ENCODE data around the gene PID1.
"Not testable (repeated sequence)": the region's sequence is repeated elsewhere in the genome, so short reads cannot be mapped to it uniquely, and the experiment has no call there.

PID1 gene

GRCh38 chr2:229193281-229193680 is 77.8 kb downstream of the PID1 start:
- Histone ChIP-seq H3K36me3 (ENCODE audit: insufficient read depth, low read length) (no peaks in the 10 kb centered on the region), H3K4me3 (ENCODE audit: low read depth, low read length) (no peak overlapping the region), H2AFZ (ENCODE audit: low read length, unreplicated experiment) (no peak overlapping the region), H3K27me3 (ENCODE audit: insufficient read depth, low read length) (no peaks in the 10 kb centered on the region), H3K4me1 (ENCODE audit: control insufficient read depth, insufficient read depth, low read length, unreplicated experiment) (no peaks in the 10 kb centered on the region), H3K79me2 (ENCODE audit: control insufficient read depth, insufficient read depth, low read length, unreplicated experiment) (no peaks in the 10 kb centered on the region), H3K27ac (ENCODE audit: low read depth, low read length) (no peak overlapping the region)

GRCh38 chr2:229191413-229191812 is 79.7 kb downstream of the PID1 start:
- Histone ChIP-seq H3K4me1 (ENCODE audit: control insufficient read depth, insufficient read depth, low read length, unreplicated experiment) (no peaks in the 10 kb centered on the region), H2AFZ (ENCODE audit: low read length, unreplicated experiment) (no peak overlapping the region)

DNA sequence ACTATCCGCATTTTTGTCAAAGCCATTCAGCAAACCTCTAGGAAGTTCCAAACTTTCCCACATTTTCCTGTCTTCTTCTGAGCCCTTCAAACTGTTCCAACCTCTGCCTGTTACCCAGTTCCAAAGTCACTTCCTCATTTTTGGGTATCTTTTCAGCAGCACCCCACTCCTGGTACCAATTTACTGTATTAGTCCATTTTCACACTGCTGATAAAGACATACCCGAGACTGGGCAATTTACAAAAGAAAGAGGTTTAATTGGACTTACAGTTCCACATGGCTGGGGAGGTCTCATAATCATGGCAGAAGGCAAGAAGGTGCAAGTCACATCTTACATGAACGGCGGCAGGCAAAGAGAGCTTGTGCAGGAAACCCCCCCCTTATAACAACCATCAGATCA is 84.0 kb downstream of the PID1 start:
- not testable (repeated sequence) for H3K79me2 ChIP-seq (ENCODE audit: control insufficient read depth, insufficient read depth, low read length, unreplicated experiment); H3K27ac ChIP-seq (ENCODE audit: low read depth, low read length); H3K4me1 ChIP-seq (ENCODE audit: control insufficient read depth, insufficient read depth, low read length, unreplicated experiment); H3K36me3 ChIP-seq (ENCODE audit: insufficient read depth, low read length); H3K27me3 ChIP-seq (ENCODE audit: insufficient read depth, low read length); H2AFZ ChIP-seq (ENCODE audit: low read length, unreplicated experiment); H3K4me3 ChIP-seq (ENCODE audit: low read depth, low read length)

More at GRCh38 chr2:229191413-229191812, 79.7 kb downstream of the PID1 start:
- no peaks in the 10 kb centered on the region for H3K36me3 ChIP-seq (ENCODE audit: insufficient read depth, low read length)
- H3K4me3 ChIP-seq (ENCODE audit: low read depth, low read length), result no peak overlapping the region
- no peak overlapping the region for H3K27ac ChIP-seq (ENCODE audit: low read depth, low read length)
- no peaks in the 10 kb centered on the region for H3K79me2 ChIP-seq (ENCODE audit: control insufficient read depth, insufficient read depth, low read length, unreplicated experiment)
- H3K27me3 ChIP-seq (ENCODE audit: insufficient read depth, low read length), result no peaks in the 10 kb centered on the region

- Histone ChIP-seq H3K4me3 (ENCODE audit: low read depth, low read length) (no peak overlapping the region), H2AFZ (ENCODE audit: low read length, unreplicated experiment) (no peak overlapping the region), H3K79me2 (ENCODE audit: control insufficient read depth, insufficient read depth, low read length, unreplicated experiment) (no peaks in the 10 kb centered on the region), H3K36me3 (ENCODE audit: insufficient read depth, low read length) (no peaks in the 10 kb centered on the region), H3K27me3 (ENCODE audit: insufficient read depth, low read length) (no peaks in the 10 kb centered on the region), H3K4me1 (ENCODE audit: control insufficient read depth, insufficient read depth, low read length, unreplicated experiment) (no peaks in the 10 kb centered on the region), H3K27ac (ENCODE audit: low read depth, low read length) (no peak overlapping the region)
These were observed 89.4 kb downstream of the PID1 start for GRCh38 chr2:229181641-229182040.

- Histone ChIP-seq H3K4me3 (ENCODE audit: low read depth, low read length) (no peak overlapping the region), H3K27me3 (ENCODE audit: insufficient read depth, low read length) (no peaks in the 10 kb centered on the region), H3K36me3 (ENCODE audit: insufficient read depth, low read length) (no peaks in the 10 kb centered on the region), H3K27ac (ENCODE audit: low read depth, low read length) (no peak overlapping the region), H3K79me2 (ENCODE audit: control insufficient read depth, insufficient read depth, low read length, unreplicated experiment) (no peaks in the 10 kb centered on the region), H3K4me1 (ENCODE audit: control insufficient read depth, insufficient read depth, low read length, unreplicated experiment) (peaks cover 1% of the 10 kb centered on the region), H2AFZ (ENCODE audit: low read length, unreplicated experiment) (no peak overlapping the region)
These were observed 90.4 kb downstream of the PID1 start for GRCh38 chr2:229180658-229181057.

GRCh38 chr2:229179628-229180027 is 91.5 kb downstream of the PID1 start:
- Histone ChIP-seq H3K4me3 (ENCODE audit: low read depth, low read length) (no peak overlapping the region), H3K36me3 (ENCODE audit: insufficient read depth, low read length) (no peaks in the 10 kb centered on the region), H2AFZ (ENCODE audit: low read length, unreplicated experiment) (no peak overlapping the region), H3K79me2 (ENCODE audit: control insufficient read depth, insufficient read depth, low read length, unreplicated experiment) (no peaks in the 10 kb centered on the region), H3K27ac (ENCODE audit: low read depth, low read length) (no peak overlapping the region), H3K4me1 (ENCODE audit: control insufficient read depth, insufficient read depth, low read length, unreplicated experiment) (peaks cover 10% of the 10 kb centered on the region), H3K27me3 (ENCODE audit: insufficient read depth, low read length) (no peaks in the 10 kb centered on the region)

- H3K36me3 ChIP-seq (ENCODE audit: insufficient read depth, low read length), result no peaks in the 10 kb centered on the region
- H3K79me2 ChIP-seq (ENCODE audit: control insufficient read depth, insufficient read depth, low read length, unreplicated experiment), result no peaks in the 10 kb centered on the region
- no peak overlapping the region for H2AFZ ChIP-seq (ENCODE audit: low read length, unreplicated experiment)
- no peaks in the 10 kb centered on the region for H3K27me3 ChIP-seq (ENCODE audit: insufficient read depth, low read length)
- no peak overlapping the region for H3K4me3 ChIP-seq (ENCODE audit: low read depth, low read length)
- H3K4me1 ChIP-seq (ENCODE audit: control insufficient read depth, insufficient read depth, low read length, unreplicated experiment), result peaks cover 12% of the 10 kb centered on the region
- H3K27ac ChIP-seq (ENCODE audit: low read depth, low read length), result no peak overlapping the region
These were observed 92.4 kb downstream of the PID1 start for GRCh38 chr2:229178706-229179105.

DNA sequence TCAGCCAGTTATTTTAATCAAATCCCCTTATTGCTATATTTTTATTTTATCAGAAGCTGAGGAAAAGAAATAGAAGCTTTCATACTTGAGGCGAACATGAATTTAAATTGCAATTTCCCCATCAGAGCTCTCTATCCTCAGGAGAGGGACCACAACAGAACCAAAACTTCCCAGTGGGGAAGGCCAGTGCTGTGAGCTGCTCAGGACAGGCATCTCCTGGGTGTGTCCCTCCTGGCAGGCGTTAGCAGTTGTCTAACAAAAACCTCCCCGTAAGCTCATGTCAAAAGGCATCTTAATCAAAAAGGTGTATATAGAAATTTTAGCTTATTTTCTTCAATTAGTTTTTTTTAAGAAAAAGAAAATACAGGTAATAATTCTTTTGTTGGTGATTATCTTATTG is 93.0 kb downstream of the PID1 start:
- Histone ChIP-seq H3K4me1 (ENCODE audit: control insufficient read depth, insufficient read depth, low read length, unreplicated experiment) (peaks cover 12% of the 10 kb centered on the region), H3K27ac (ENCODE audit: low read depth, low read length) (no peak overlapping the region), H2AFZ (ENCODE audit: low read length, unreplicated experiment) (no peak overlapping the region), H3K36me3 (ENCODE audit: insufficient read depth, low read length) (no peaks in the 10 kb centered on the region), H3K79me2 (ENCODE audit: control insufficient read depth, insufficient read depth, low read length, unreplicated experiment) (no peaks in the 10 kb centered on the region), H3K27me3 (ENCODE audit: insufficient read depth, low read length) (no peaks in the 10 kb centered on the region), H3K4me3 (ENCODE audit: low read depth, low read length) (no peak overlapping the region)

GRCh38 chr2:229176136-229176535 is 95.0 kb downstream of the PID1 start:
- Histone ChIP-seq H3K4me3 (ENCODE audit: low read depth, low read length) (no peak overlapping the region), H3K27me3 (ENCODE audit: insufficient read depth, low read length) (no peaks in the 10 kb centered on the region), H3K36me3 (ENCODE audit: insufficient read depth, low read length) (no peaks in the 10 kb centered on the region), H3K4me1 (ENCODE audit: control insufficient read depth, insufficient read depth, low read length, unreplicated experiment) (peaks cover 12% of the 10 kb centered on the region), H3K79me2 (ENCODE audit: control insufficient read depth, insufficient read depth, low read length, unreplicated experiment) (no peaks in the 10 kb centered on the region), H2AFZ (ENCODE audit: low read length, unreplicated experiment) (no peak overlapping the region), H3K27ac (ENCODE audit: low read depth, low read length) (no peak overlapping the region)

DNA sequence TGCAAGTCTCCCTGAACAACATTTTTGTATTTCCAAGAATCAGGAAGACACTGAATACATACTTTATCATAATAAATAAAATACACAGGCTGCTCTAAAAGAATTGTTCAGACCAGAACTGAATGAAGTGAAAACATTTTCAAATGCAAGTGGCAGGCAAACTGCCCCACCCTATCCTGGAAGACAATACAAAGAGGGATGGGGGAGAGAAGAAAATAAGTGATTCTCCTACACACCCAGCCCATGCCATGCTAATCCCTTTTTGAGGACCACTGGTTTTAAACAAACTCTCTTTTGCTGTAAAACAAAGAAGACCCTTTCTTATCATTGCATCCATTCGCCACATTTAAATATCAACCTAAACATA is 95.6 kb downstream of the PID1 start:
- H3K4me3 ChIP-seq (ENCODE audit: low read depth, low read length), result no peak overlapping the region
- no peak overlapping the region for H3K27ac ChIP-seq (ENCODE audit: low read depth, low read length)
- H3K4me1 ChIP-seq (ENCODE audit: control insufficient read depth, insufficient read depth, low read length, unreplicated experiment), result peaks cover 12% of the 10 kb centered on the region
- no peaks in the 10 kb centered on the region for H3K36me3 ChIP-seq (ENCODE audit: insufficient read depth, low read length)
- no peaks in the 10 kb centered on the region for H3K79me2 ChIP-seq (ENCODE audit: control insufficient read depth, insufficient read depth, low read length, unreplicated experiment)
- H2AFZ ChIP-seq (ENCODE audit: low read length, unreplicated experiment), result no peak overlapping the region
- no peaks in the 10 kb centered on the region for H3K27me3 ChIP-seq (ENCODE audit: insufficient read depth, low read length)

DNA sequence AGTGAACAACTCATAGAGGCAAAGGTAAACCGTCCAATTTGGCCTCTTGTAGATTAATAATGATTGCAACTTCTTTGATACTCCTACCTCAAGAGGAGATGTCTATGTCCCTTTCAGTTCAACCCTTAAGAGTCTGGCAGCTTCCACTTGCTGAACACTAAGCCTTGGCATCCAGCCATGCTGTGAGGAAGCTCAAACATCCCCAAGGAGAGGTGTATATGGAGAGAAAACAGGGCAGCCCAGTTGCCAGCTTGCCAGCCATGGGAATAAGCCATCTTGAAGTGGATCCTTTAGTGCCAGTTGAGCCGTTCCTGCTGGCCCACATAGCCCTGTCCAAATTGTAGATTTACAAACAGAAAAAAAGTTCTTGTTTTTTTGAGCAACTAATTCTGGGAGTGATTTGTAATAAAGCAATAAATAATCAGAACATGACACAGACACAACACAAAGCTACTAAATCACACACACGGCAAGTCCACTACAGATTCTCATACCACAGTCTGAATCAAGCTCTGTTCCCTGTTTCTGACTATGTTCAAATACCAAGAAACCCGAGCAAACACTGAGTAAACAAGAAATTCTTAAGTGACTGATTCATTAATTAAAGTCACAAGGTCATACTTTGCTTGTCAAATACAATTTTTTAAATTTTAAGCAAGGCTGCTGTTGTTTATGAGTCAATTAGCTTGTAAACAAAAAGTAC is 96.1 kb downstream of the PID1 start:
- H3K79me2 ChIP-seq (ENCODE audit: control insufficient read depth, insufficient read depth, low read length, unreplicated experiment), result no peaks in the 10 kb centered on the region
- no peaks in the 10 kb centered on the region for H3K27me3 ChIP-seq (ENCODE audit: insufficient read depth, low read length)
- no peak overlapping the region for H3K4me3 ChIP-seq (ENCODE audit: low read depth, low read length)
- peaks cover 17% of the 10 kb centered on the region for H3K4me1 ChIP-seq (ENCODE audit: control insufficient read depth, insufficient read depth, low read length, unreplicated experiment)
- peak overlapping the region; percentile 22; the same call in 1 of the 2 replicates for H3K27ac ChIP-seq (ENCODE audit: low read depth, low read length)
- H3K36me3 ChIP-seq (ENCODE audit: insufficient read depth, low read length), result no peaks in the 10 kb centered on the region
- no peak overlapping the region for H2AFZ ChIP-seq (ENCODE audit: low read length, unreplicated experiment)

Measured in ACC112 (cell line).